LNCAP (cell line): ENCODE data around the gene ING2.
A peak's percentile ranks its signal among the peaks of the same experiment; 100 is the strongest.

Experiments
- TF ChIP-seq, protein P1 (sequence below): fragments of 450-650 bp; IDR thresholded peaks from 2 replicates; pipeline ENCODE4 v1.5.1; 2017; ENCODE audit warnings: mild to moderate bottlenecking

The ING2 gene

DNA sequence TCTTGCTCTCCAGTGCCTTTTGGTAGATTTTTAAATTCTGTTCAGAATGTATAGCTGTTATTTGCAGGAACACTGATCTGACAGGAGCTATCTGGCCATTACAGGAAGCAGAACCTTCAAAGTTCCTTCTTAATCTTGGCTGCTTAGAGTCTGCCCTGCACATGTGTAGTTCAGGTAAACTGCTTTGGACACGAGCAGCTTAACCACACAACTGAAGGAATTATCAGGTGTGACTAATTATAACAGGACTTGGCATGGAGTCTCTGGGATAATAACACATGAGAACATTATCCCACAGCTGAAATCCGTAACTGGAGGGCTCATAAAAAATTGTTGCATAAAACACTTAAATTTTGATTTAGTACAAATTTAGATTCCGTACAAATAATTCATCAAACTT lies 11.6 kb upstream of the ING2 start:
- TF ChIP-seq, protein P1, sequence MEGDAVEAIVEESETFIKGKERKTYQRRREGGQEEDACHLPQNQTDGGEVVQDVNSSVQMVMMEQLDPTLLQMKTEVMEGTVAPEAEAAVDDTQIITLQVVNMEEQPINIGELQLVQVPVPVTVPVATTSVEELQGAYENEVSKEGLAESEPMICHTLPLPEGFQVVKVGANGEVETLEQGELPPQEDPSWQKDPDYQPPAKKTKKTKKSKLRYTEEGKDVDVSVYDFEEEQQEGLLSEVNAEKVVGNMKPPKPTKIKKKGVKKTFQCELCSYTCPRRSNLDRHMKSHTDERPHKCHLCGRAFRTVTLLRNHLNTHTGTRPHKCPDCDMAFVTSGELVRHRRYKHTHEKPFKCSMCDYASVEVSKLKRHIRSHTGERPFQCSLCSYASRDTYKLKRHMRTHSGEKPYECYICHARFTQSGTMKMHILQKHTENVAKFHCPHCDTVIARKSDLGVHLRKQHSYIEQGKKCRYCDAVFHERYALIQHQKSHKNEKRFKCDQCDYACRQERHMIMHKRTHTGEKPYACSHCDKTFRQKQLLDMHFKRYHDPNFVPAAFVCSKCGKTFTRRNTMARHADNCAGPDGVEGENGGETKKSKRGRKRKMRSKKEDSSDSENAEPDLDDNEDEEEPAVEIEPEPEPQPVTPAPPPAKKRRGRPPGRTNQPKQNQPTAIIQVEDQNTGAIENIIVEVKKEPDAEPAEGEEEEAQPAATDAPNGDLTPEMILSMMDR: no peak

DNA sequence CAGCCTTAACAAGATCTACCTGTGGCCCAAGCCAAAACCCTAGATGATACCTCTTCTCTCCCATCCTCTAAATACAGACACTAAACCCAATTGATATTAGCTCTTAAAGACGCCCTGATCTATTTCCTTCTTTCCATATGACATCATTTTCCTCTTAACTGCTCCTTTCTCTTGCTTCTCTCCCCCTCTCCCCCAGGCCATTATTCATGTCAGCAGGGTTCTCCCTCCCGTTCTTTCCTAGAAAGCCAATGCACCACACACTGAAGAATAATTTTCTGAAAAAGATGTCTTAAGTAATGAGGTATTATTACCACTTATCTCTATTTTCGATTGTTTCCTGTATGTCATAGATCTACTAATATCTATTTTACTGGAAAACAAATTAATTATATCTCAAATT lies 9.7 kb upstream of the ING2 start:
- TF ChIP-seq, protein P1: no peak

DNA sequence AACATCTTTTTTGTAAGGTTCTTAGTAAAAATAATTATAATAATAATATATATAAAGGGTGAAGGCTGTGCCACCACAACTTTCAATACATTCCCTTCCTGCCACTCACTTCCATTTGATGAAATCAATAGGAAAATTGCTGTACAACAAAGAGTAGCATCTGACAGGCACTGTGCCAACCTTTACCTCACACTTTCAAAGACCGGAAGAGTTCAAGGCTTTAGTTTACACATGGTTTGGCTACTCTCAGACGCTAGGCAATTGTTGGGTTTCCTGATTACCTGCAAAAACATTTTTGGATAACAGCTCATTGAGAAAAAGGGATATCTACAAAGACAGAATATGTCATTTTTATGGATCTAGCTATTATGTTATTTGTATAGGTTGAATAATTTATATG lies 5.5 kb upstream of the ING2 start:
- TF ChIP-seq, protein P1: no peak

DNA sequence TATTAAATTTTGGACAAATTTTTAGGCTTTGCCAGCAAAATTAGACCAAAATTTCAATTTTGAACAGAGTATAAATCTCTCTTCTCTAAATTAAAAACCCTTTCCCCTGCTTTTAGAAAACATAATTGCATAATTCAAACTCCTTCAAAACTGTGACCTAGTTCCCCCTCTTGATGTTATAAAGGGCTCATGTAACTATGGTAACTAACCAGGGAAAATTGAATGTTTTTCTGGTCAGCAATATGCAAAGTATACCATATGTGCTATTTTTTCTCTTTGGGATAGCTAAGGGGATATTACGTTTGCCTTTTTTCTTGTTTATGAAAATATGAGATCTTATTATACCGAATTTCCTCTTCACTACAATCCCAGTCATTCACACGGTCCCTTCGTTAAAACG lies 5.1 kb upstream of the ING2 start:
- TF ChIP-seq, protein P1: no peak

DNA sequence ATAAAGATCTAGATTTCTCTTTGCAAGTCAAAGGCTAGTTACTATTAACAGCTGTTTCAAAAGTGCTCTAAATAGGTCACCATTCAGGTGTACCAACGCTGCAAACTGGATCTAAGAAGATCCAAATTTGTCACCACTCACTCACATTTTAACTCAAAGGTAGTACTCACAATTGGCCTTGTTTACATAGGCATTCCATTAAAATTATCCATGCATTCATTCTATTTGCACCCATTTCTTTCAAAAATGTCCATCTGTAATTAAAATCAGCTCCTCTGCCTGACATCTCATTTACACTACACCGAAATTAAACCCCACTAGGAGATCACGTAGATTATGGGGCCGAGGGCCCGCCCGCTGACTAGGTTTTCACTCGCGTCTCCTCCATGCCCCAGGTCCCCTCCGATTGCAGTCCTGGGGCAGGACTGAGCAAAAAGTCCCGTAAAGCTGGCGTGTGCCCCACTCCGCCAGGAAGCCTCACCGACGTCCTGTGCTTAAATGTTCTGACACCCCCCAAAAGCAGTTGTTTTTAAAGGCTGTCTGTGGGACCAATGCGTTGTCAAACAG lies 1.3 kb upstream of the ING2 start:
- TF ChIP-seq, protein P1: no peak

DNA sequence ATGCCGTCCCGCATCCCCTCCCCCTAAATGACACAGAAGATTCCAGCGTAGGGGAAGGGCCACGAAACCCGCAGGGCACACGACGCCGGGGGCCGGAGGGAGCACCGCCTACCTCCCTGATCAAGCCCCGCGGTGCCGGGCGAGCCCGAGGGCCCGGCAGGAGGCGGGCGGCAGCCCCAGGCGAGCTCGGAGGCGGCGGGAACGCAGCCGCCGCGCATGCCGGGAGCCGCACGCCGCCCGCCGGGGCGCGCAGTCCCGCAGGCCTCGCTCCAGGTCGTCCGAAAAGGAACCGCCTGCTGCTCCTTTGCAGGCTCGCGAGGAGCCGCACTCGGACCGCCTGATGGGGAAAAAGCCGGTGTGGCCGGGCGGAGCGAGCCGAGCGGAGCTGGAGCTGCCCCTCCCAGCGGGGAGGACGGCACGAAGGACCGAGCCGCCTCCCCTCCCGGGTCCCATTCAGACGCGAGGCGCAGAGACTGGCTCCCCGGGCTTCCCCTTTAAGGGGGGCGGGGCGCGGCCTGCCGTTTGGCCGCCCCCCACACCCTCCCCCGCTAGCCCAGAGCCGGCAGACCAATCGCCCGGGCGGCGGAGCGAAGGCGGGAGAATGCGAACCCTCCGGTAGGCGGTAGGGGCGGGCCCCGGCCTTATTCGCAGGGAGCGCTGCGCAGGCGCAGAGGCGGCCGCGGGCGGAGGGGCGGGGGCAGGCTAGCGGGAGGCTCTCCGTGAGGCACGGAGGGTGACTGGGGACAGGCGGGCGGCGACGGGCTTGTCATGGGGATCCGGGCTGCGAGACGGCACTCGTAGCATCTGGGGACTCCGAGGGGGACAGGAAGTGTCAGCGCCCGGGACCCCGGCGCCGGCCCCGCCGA lies 561 bp upstream of the ING2 start:
- TF ChIP-seq, protein P1: peak; percentile 29; the same call in 1 of the 2 replicates

DNA sequence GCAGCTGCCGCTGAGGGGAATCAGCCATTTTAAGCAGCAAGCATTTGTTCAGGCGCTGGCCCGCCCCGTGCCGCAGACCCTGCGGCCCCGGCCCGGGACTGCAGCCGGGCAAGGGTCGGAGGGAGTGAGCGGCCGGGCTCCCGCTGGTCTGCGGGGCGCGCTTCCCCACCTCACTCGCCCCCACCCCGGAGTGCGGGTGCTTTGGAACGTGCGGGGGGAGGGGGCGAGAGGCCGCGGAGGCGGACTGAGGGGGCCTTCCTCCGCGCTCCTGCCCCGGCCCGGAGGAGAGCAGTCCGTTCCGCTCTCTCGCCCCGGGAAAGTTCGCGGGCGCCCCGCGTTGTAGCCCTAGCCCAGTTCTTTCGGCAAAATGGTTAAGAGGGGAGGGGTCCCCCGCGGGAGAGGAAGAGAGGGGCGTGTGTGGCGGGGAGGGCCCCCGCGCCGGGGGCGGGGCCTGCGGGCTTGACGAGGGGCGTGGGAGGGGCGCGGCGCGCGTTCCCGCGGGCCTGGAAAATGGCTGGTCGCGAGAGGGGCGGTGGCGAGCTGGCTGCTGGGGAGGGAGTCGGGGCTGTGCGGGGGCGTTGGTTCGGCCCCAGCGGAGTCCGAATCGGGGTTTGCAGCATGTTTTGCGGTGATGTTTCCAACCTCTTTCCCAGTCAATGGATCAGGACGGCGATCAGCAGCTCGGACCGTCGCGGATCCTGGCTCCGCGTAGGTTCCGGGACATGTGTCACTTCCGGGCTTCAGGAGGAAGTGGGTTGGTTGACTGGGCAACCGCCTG lies 942 bp downstream of the ING2 start:
- TF ChIP-seq, protein P1: no peak
